GM12878 (cell line): Measurements from ENCODE around the gene HTT-AS. TPM values are rescaled to one million over a fixed set of nuclear protein-coding genes. Genes with fewer than 3 reads are reported as not detected.

Experiments
- ATAC-seq: fragments of 200-7000 bp; cut with Tn5 transposase; 3 replicates; pipeline ENCODE4 v1.9.1; 2020; ENCODE audit warnings: mild to moderate bottlenecking, moderate library complexity
- BruUV-seq: library from RNA; stranded (reverse); fragments of 400-500 nt; replicated peaks from 2 replicates; lab custom pipeline; 2021; lab: Mats Ljungman, UMichigan
- CTCF ChIA-PET: fragments of 300-600 bp; sonication (Branson Sonifier 250); formaldehyde crosslinking; extraction: SDS; loops from one replicate; lab custom pipeline; 2021; ENCODE audit warnings: inconsistent platforms; lab: Yijun Ruan, JAX
- POLR2A ChIA-PET: fragments of 350-600 bp; formaldehyde crosslinking; extraction: SDS; loops from one replicate; lab custom pipeline; 2021; ENCODE audit warnings: inconsistent platforms; lab: Charles Lee
- RAD21 ChIA-PET: fragments of 300-600 bp; sonication (Branson Sonifier 250); formaldehyde crosslinking; loops from one replicate; lab custom pipeline; 2023; ENCODE audit warnings: antibody characterized with exemption; ENCODE audit not compliant: unreplicated experiment; lab: Charles Lee
- SMC1A ChIA-PET: fragments of 300-600 bp; sonication (Branson Sonifier 250); formaldehyde crosslinking; loops from one replicate; lab custom pipeline; 2023; ENCODE audit not compliant: unreplicated experiment, uncharacterized antibody; lab: Charles Lee
- DNase-seq: peaks from one replicate; pipeline ENCODE4 v3.0.0-alpha.2; 2011; ENCODE audit warnings: low read depth, low spot score
- FAIRE-seq: peaks from 3 replicates; lab custom pipeline; 2011; peaks lifted over from hg19 to GRCh38; lab: Jason Lieb, UNC
- H2AFZ ChIP-seq: 2 replicates; pipeline ENCODE4 v1.6.0; 2011; ENCODE audit warnings: low read depth, low read length, control low read depth; ENCODE audit not compliant: control insufficient read depth
- H3K27ac ChIP-seq: 2 replicates; pipeline ENCODE4 v1.5.1; 2011; ENCODE audit warnings: control low read depth; ENCODE audit not compliant: control insufficient read depth, insufficient read depth
- H3K27me3 ChIP-seq, 2 experiments: replicated peaks in 1 of 2; 2 replicates each; pipeline versions ENCODE4 v1.6.0 to v1.6.1; 2011; ENCODE audit warnings: low read length in 1 of 2; ENCODE audit not compliant: control insufficient read depth in 2 of 2, insufficient read depth in 2 of 2
- H3K36me3 ChIP-seq, 2 experiments: 2 replicates each; pipeline ENCODE4 v1.5.1; 2011; ENCODE audit warnings: low read length in 1 of 2; ENCODE audit not compliant: control insufficient read depth in 2 of 2, insufficient read depth in 2 of 2
- H3K4me1 ChIP-seq: 2 replicates; pipeline ENCODE4 v1.6.1; 2011; ENCODE audit warnings: mild to moderate bottlenecking, low read length, moderate library complexity, mixed read lengths; ENCODE audit not compliant: control insufficient read depth, insufficient read depth
- H3K4me2 ChIP-seq: 2 replicates; pipeline ENCODE4 v1.6.0; 2011; ENCODE audit warnings: control low read depth; ENCODE audit not compliant: control insufficient read depth, insufficient read depth
- H3K4me3 ChIP-seq: fragments of 200-600 bp; sonication (generic); 2 replicates; pipeline ENCODE4 v1.5.1; 2016
- H3K79me2 ChIP-seq: 2 replicates; pipeline ENCODE4 v1.6.0; 2011; ENCODE audit warnings: low read length; ENCODE audit not compliant: control insufficient read depth, insufficient read depth
- H3K9ac ChIP-seq: 2 replicates; pipeline ENCODE4 v1.8.0; 2011; ENCODE audit warnings: low read length, control low read depth, mixed read lengths; ENCODE audit not compliant: control insufficient read depth, insufficient read depth
- H3K9me3 ChIP-seq: replicated peaks from 3 replicates; pipeline ENCODE4 v1.5.1; 2011; ENCODE audit warnings: mild to moderate bottlenecking, low read length; ENCODE audit not compliant: control insufficient read depth, insufficient read depth
- H4K20me1 ChIP-seq: 2 replicates; pipeline ENCODE4 v1.6.0; 2011; ENCODE audit not compliant: control insufficient read depth, insufficient read depth
- ATF7 ChIP-seq: fragments of 450-650 bp; IDR thresholded peaks from 2 replicates; pipeline ENCODE4 v1.6.1; 2016; ENCODE audit warnings: low read depth, mild to moderate bottlenecking
- FOXM1 ChIP-seq: IDR thresholded peaks from 2 replicates; pipeline ENCODE4 v1.6.1; 2012; ENCODE audit warnings: low read depth, mild to moderate bottlenecking, inconsistent platforms, low read length, moderate library complexity
- GABPA ChIP-seq: IDR thresholded peaks from 2 replicates; pipeline ENCODE4 v1.6.1; 2014; ENCODE audit warnings: antibody characterized with exemption, low read depth, mild to moderate bottlenecking, inconsistent platforms
- KAT2A ChIP-seq: conservative IDR thresholded peaks from 2 replicates; pipeline ENCODE4 v1.6.1; 2011; ENCODE audit warnings: low read depth, low read length; ENCODE audit not compliant: control insufficient read depth
- MYC ChIP-seq: IDR thresholded peaks from 2 replicates; pipeline ENCODE4 v1.6.1; 2011; ENCODE audit warnings: mild to moderate bottlenecking, low read length, moderate library complexity, inconsistent platforms; ENCODE audit not compliant: insufficient read depth, insufficient replicate concordance, insufficient read length, severe bottlenecking
- NFIC ChIP-seq: IDR thresholded peaks from 2 replicates; pipeline ENCODE4 v1.6.1; 2012; ENCODE audit warnings: low read depth, mild to moderate bottlenecking, inconsistent platforms, low read length, moderate library complexity
- NR2C1 ChIP-seq: fragments of 450-650 bp; IDR thresholded peaks from 2 replicates; pipeline ENCODE4 v1.6.1; 2017; ENCODE audit warnings: antibody characterized with exemption, mild to moderate bottlenecking, moderate library complexity
- NR2F1 ChIP-seq: fragments of 450-650 bp; conservative IDR thresholded peaks from 2 replicates; pipeline ENCODE4 v1.6.1; 2017; ENCODE audit warnings: mild to moderate bottlenecking
- RUNX3 ChIP-seq: IDR thresholded peaks from 2 replicates; pipeline ENCODE4 v1.6.1; 2012; ENCODE audit warnings: low read length, inconsistent platforms
- WRNIP1 ChIP-seq: IDR thresholded peaks from 2 replicates; pipeline ENCODE4 v1.6.1; 2011; ENCODE audit warnings: low read depth, low read length, improper control_type of control experiment, borderline replicate concordance
- WGBS: methylation state at CpG from one replicate; pipeline ENCODE4 v1.1.6; 2016; ENCODE audit warnings: low lambda C conversion rate; ENCODE audit not compliant: insufficient replicate concordance, insufficient coverage; ENCODE audit errors: missing lambda C conversion rate; 5-methylcytosine and 5-hydroxymethylcytosine counted together
- in situ Hi-C: fragments of 300-500 bp; cut with MboI; formaldehyde crosslinking; loops from 9 replicates; pipeline ENCODE4 v1.14.3; 2018; ENCODE audit warnings: mixed read lengths
- intact Hi-C: fragments of 100-400 bp; cut with micrococcal nuclease; formaldehyde crosslinking; loops from one replicate; pipeline ENCODE4 v1.14.2; 2022; ENCODE audit not compliant: unreplicated experiment
- polyA plus RNA-seq, 11 experiments: library from polyadenylated mRNA; depleted of rRNA in 4 of 11; unstranded in 6 of 11; stranded (reverse) in 5 of 11; fragments of >200 nt; fragmentation: Nextera tagmentation in 4 of 11; fragmentation: Illumina TruSeq in 1 of 11; extraction: Ambion mirVana in 4 of 11; extraction: Trizol in 1 of 11; gene quantifications; 1 replicate in 1 of 11; 2 replicates in 10 of 11; pipeline versions ENCODE4 v1.2.1 to v1.2.3, GENCODE V29; 2011 to 2016; ENCODE audit warnings: inconsistent platforms in 2 of 11, missing spikeins in 2 of 11, low read depth in 1 of 11
- total RNA-seq, 4 experiments: library from RNA; depleted of rRNA in 3 of 4; stranded (reverse); fragments of >200 nt in 3 of 4; fragmentation: Illumina TruSeq in 1 of 4; extraction: Trizol in 1 of 4; gene quantifications; 2 replicates each; pipeline versions ENCODE4 v1.2.1 to v1.2.3, GENCODE V29; 2013 to 2021

The HTT-AS gene
- total and polyA plus RNA-seq, 10 of the 15 experiments (the other 5 are each of a cell fraction or from before 2014, with no cell fraction given), result not detected

GRCh38 chr4:3030566-3031356 lies 43.6 kb downstream of the HTT-AS start:
- H3K36me3 ChIP-seq, result no peaks in the 10 kb centered on the region
- H4K20me1 ChIP-seq, result no peaks in the 10 kb centered on the region
- POLR2A ChIA-PET, result no interaction called here
- in situ Hi-C loops, result loop anchor here (10.0 kb wide), 1 partner anchor 56 kb away; no protein-coding TSS in a partner anchor
- no peak overlapping the region for H2AFZ ChIP-seq
- 69% methylated on average over 18 of the region's 18 CpGs for WGBS
- no peaks in the 10 kb centered on the region for H3K9me3 ChIP-seq
- no peak overlapping the region for H3K4me2 ChIP-seq
- TF ChIP-seq NFIC, result no peak
- no peak for TF ChIP-seq WRNIP1
- no peak for TF ChIP-seq FOXM1
- TF ChIP-seq NR2F1, result no peak
- no peak for TF ChIP-seq RUNX3
- no peak for TF ChIP-seq NR2C1
- no peak for TF ChIP-seq MYC
- no peak for TF ChIP-seq ATF7
- no peak for TF ChIP-seq GABPA
- no peak for TF ChIP-seq KAT2A
- TF ChIP-seq, all 136 proteins: peak for 0
- no TSS peak for BruUV-seq
- H3K4me3 ChIP-seq, result no peak overlapping the region
- intact Hi-C loops, result no loop called here
- ChIA-PET CTCF (no interaction called here), SMC1A (no interaction called here), RAD21 (no interaction called here)
- H3K4me1 ChIP-seq, result no peaks in the 10 kb centered on the region; the same call in 1 of the 2 replicates
- H3K79me2 ChIP-seq, result no peaks in the 10 kb centered on the region
- no peak overlapping the region for H3K27ac ChIP-seq
- peaks cover 0 to 3% of the 10 kb centered on the region in 2 experiments; a peak in 1 of 4 replicates for H3K27me3 ChIP-seq
- DNase-seq, result no peak
- ATAC-seq, result no peak
- H3K9ac ChIP-seq, result no peak overlapping the region
- no peak for FAIRE-seq
